Caco-2 (cell line): ENCODE measurements around the gene HDAC4. TPM values are rescaled to one million over a fixed set of nuclear protein-coding genes. Genes with fewer than 3 reads are reported as not detected.

Experiments used
- BruUV-seq: library from RNA; stranded (reverse); fragments of 400-500 nt; replicated peaks from 2 replicates; lab custom pipeline; 2021; lab: Mats Ljungman, UMichigan
- CTCF ChIA-PET: fragments of 300-600 bp; sonication (Branson Sonifier 250); formaldehyde crosslinking; loops from one replicate; lab custom pipeline; 2022; ENCODE audit warnings: antibody characterized with exemption; lab: Charles Lee
- POLR2A ChIA-PET: fragments of 300-600 bp; sonication (Branson Sonifier 250); formaldehyde crosslinking; loops from one replicate; lab custom pipeline; 2022; ENCODE audit warnings: antibody characterized with exemption; lab: Charles Lee
- DNase-seq, 2 experiments: peaks; one replicate each; pipeline versions ENCODE4 v3.0.0 to v3.0.0-alpha.2; 2020 to 2022
- H3K27me3 ChIP-seq: replicated peaks from 2 replicates; pipeline ENCODE4 v1.6.0; 2011; ENCODE audit warnings: low read length; ENCODE audit not compliant: control insufficient read depth, insufficient read depth
- H3K36me3 ChIP-seq: 2 replicates; pipeline ENCODE4 v1.5.1; 2011; ENCODE audit warnings: low read length; ENCODE audit not compliant: control insufficient read depth, insufficient read depth
- H3K4me1 ChIP-seq: fragments of 250-450 bp; sonication (Bioruptor Pico); 2 replicates; pipeline ENCODE4 v1.5.1; 2020; ENCODE audit warnings: mild to moderate bottlenecking
- H3K4me3 ChIP-seq: 2 replicates; pipeline ENCODE4 v1.5.1; 2011; ENCODE audit warnings: low read depth, mild to moderate bottlenecking, control low read depth, low read length
- H3K9me3 ChIP-seq: fragments of 250-450 bp; sonication (Bioruptor Pico); 2 replicates; pipeline ENCODE4 v1.5.1; 2020; ENCODE audit warnings: mild to moderate bottlenecking, moderate library complexity
- H3K27ac Mint-ChIP-seq: one replicate; pipeline ENCODE4 v1.8.0; 2022; ENCODE audit warnings: mixed read lengths; ENCODE audit not compliant: unreplicated experiment
- H3K27me3 Mint-ChIP-seq: one replicate; pipeline ENCODE4 v1.8.0; 2022; ENCODE audit warnings: mixed read lengths; ENCODE audit not compliant: insufficient read depth, unreplicated experiment
- H3K36me3 Mint-ChIP-seq: one replicate; pipeline ENCODE4 v1.8.0; 2022; ENCODE audit warnings: mild to moderate bottlenecking, mixed read lengths; ENCODE audit not compliant: insufficient read depth, unreplicated experiment
- H3K4me1 Mint-ChIP-seq: one replicate; pipeline ENCODE4 v1.8.0; 2022; ENCODE audit warnings: low read depth, mixed read lengths; ENCODE audit not compliant: unreplicated experiment
- H3K4me3 Mint-ChIP-seq: one replicate; pipeline ENCODE4 v1.8.0; 2022; ENCODE audit warnings: mild to moderate bottlenecking, moderate library complexity, mixed read lengths; ENCODE audit not compliant: unreplicated experiment
- H3K9me3 Mint-ChIP-seq: one replicate; pipeline ENCODE4 v1.8.0; 2022; ENCODE audit warnings: mixed read lengths; ENCODE audit not compliant: unreplicated experiment
- CTCF ChIP-seq, 2 experiments: fragments of 200-600 bp in 1 of 2; IDR thresholded peaks; 1 replicate in 1 of 2; 2 replicates in 1 of 2; pipeline versions ENCODE4 v1.5.1 to v1.8.0; 2011 to 2022; ENCODE audit warnings: antibody characterized with exemption in 1 of 2, control low read depth in 1 of 2, inconsistent platforms in 1 of 2, low read depth in 1 of 2, low read length in 1 of 2, mild to moderate bottlenecking in 1 of 2, moderate library complexity in 1 of 2; ENCODE audit not compliant: insufficient read depth in 1 of 2, severe bottlenecking in 1 of 2, unreplicated experiment in 1 of 2
- intact Hi-C: fragments of 100-400 bp; cut with micrococcal nuclease; formaldehyde crosslinking; loops from one replicate; pipeline ENCODE4 v1.10.0; 2022; ENCODE audit not compliant: unreplicated experiment
- total RNA-seq: library from RNA; stranded (reverse); gene quantifications from 2 replicates; pipeline ENCODE4 v1.2.3, GENCODE V29; 2022

The HDAC4 gene
- total RNA-seq, 1 experiment from 2014 or later, result 15.5 TPM

DNA sequence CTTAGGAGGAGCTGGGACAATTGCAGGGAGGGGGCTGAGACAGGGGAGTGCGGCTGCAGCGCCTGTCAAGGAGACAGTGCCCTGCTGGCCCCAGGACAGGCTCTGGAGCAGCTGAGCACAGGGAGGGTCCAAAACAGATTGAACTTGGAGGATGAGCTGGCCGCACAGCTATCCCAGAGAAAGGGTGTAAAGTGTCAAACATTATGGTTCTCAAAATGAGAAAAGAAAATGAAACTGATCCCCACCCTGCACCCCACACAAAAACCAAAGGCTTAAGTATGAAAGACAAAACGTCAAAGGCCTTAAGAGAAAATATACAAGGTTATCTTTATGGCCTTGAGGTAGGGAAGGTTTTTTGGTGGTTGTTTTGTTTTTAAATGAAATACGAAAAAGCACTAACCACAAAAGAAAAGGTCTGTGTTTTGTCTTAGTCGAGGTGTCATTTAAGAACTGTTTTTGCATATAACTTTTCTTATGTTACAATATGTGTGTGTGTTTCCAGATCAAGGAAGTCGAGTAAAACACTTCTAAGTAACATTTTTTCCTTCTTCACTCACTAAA lies 111.8 kb downstream of the HDAC4 start:
- no peak for TF ChIP-seq CTCF (IDR thresholded peaks at IDR 0.05; ENCODE audit: insufficient read depth in 1 of 2, low read depth in 1 of 2, low read length in 1 of 2, severe bottlenecking in 1 of 2, unreplicated experiment in 1 of 2)
- ChIA-PET POLR2A (no interaction called here), CTCF (no interaction called here)
- Mint-ChIP-seq H3K27me3 (no peaks in the 10 kb centered on the region), H3K27ac (no peak overlapping the region), H3K9me3 (no peaks in the 10 kb centered on the region), H3K4me1 (no peaks in the 10 kb centered on the region), H3K36me3 (no peaks in the 10 kb centered on the region), H3K4me3 (no peak overlapping the region)
- H3K36me3 ChIP-seq, result no peaks in the 10 kb centered on the region
- DNase-seq, result no peak
- no TSS peak for BruUV-seq
- H3K27me3 ChIP-seq, result no peaks in the 10 kb centered on the region
- intact Hi-C loops, result no loop called here
- no peak overlapping the region for H3K4me3 ChIP-seq
- H3K4me1 ChIP-seq, result peaks cover 4% of the 10 kb centered on the region; the same call in 1 of the 2 replicates
- H3K9me3 ChIP-seq, result no peaks in the 10 kb centered on the region

DNA sequence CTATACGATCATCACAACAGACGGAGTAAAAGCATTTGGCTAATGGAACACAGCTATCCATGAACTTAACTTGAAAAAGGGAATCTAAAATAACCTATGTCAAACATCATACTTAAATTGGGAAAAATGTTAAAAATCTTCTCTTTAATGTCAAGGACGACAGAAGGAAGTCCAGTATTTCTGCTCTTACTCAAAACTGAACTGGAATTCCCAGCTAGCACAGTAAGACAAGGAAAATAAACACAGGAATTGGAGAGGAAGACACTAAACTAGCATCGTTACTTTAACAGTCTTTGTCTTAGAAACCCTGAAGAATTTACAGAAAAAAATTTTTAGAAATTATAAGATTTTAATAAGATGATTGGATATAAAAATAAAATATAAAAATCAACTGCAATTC lies 112.6 kb downstream of the HDAC4 start:
- H3K4me3 Mint-ChIP-seq, result no peak overlapping the region
- H3K27me3 ChIP-seq, result no peaks in the 10 kb centered on the region
- no peaks in the 10 kb centered on the region for H3K36me3 Mint-ChIP-seq
- H3K27me3 Mint-ChIP-seq, result no peaks in the 10 kb centered on the region
- POLR2A ChIA-PET, result no interaction called here
- intact Hi-C loops, result no loop called here
- CTCF ChIA-PET, result no interaction called here
- H3K4me1 Mint-ChIP-seq, result no peaks in the 10 kb centered on the region
- no peaks in the 10 kb centered on the region for H3K9me3 ChIP-seq
- no TSS peak for BruUV-seq
- TF ChIP-seq CTCF (IDR thresholded peaks at IDR 0.05; ENCODE audit: insufficient read depth in 1 of 2, low read depth in 1 of 2, low read length in 1 of 2, severe bottlenecking in 1 of 2, unreplicated experiment in 1 of 2), result no peak
- H3K4me1 ChIP-seq, result peaks cover 4% of the 10 kb centered on the region; the same call in 1 of the 2 replicates
- H3K4me3 ChIP-seq, result no peak overlapping the region
- H3K9me3 Mint-ChIP-seq, result no peaks in the 10 kb centered on the region
- H3K27ac Mint-ChIP-seq, result no peak overlapping the region
- no peak for DNase-seq
- no peaks in the 10 kb centered on the region for H3K36me3 ChIP-seq

DNA sequence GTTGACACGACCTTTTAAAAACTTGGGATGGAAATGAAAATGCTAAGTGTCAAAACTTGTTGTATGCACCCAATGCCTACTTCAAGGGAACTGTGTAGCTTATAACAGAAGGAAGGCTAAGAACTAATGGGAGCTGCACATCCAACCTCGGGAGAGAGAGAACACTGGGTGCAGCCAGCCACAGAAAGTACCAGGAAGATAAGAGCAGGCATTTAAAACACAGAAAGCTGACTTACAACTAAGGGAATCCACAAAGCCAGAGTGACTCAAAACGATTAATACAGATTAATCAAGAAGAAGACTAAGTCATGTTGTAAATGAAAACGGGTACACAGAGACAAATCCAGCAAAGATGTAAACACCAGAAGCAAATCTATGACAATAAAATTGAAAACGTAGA lies 113.4 kb downstream of the HDAC4 start:
- Mint-ChIP-seq H3K9me3 (no peaks in the 10 kb centered on the region), H3K4me1 (no peaks in the 10 kb centered on the region), H3K27me3 (no peaks in the 10 kb centered on the region), H3K36me3 (no peaks in the 10 kb centered on the region), H3K4me3 (no peak overlapping the region), H3K27ac (no peak overlapping the region)
- H3K27me3 ChIP-seq, result no peaks in the 10 kb centered on the region
- ChIA-PET POLR2A (no interaction called here), CTCF (no interaction called here)
- DNase-seq, result no peak
- no TSS peak for BruUV-seq
- no peaks in the 10 kb centered on the region for H3K9me3 ChIP-seq
- no peaks in the 10 kb centered on the region for H3K36me3 ChIP-seq
- peaks cover 4% of the 10 kb centered on the region; the same call in 1 of the 2 replicates for H3K4me1 ChIP-seq
- no peak overlapping the region for H3K4me3 ChIP-seq
- no peak for TF ChIP-seq CTCF (IDR thresholded peaks at IDR 0.05; ENCODE audit: insufficient read depth in 1 of 2, low read depth in 1 of 2, low read length in 1 of 2, severe bottlenecking in 1 of 2, unreplicated experiment in 1 of 2)
- intact Hi-C loops, result no loop called here
